ENCODE results near the gene DELE1.

DELE1 gene

DNA sequence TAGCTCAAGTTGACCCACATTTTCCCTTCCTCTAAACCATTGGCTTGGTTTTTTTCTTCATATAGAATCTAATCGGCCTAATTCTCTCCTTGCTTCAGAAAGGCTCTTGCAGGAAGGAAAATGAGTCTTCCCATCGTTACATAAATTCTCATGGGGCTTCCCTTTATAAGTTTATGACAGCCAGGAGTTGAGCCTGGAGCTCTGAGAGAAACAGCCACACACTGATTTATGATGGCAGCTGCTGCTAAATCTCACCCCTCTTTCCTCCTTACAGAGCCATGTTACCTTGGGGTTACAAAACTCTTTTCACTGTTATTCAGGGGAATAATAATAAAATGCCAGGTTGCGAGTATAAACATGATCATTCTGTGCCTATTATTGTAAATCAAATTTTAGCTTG is 40.0 kb downstream of the DELE1 start:
- Histone ChIP-seq H3K27ac (ENCODE audit: low read length) (no peak overlapping the region), H3K9me3 (ENCODE audit: insufficient read depth, low read depth, low read length) (no peaks in the 10 kb centered on the region), H3K27me3 (ENCODE audit: insufficient read depth, low read length) (no peaks in the 10 kb centered on the region), H3K4me1 (ENCODE audit: insufficient read depth, low read length) (peaks cover 8% of the 10 kb centered on the region; the same call in 1 of the 2 replicates), H3K9ac (ENCODE audit: low read depth, low read length) (no peak overlapping the region), H3K36me3 (ENCODE audit: insufficient read depth, low read depth, low read length) (no peaks in the 10 kb centered on the region), H3K4me3 (ENCODE audit: low read length) (no peak overlapping the region)

DNA sequence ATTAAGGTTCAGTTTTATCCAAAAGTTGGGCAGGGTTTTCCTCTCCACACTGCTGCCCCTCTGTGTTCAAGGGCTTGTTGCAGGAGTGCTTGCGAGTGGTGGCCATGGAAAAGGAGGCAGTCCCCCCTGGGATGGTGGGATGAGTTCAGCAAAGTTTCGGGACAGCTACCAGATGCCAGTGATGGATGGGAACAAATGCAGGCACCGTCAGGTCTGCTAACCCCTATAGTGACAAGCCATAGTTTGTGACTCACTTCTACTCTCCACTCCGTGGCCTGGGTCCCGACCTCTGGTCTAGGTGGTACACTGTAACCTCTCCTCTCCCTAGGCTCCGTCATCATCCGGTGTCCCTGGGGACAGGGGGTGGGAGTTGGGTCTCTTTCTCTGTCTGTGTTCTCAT is 41.4 kb downstream of the DELE1 start:
- no peaks in the 10 kb centered on the region for H3K27me3 ChIP-seq (ENCODE audit: insufficient read depth, low read length)
- no peak overlapping the region for H3K27ac ChIP-seq (ENCODE audit: low read length)
- peaks cover 13% of the 10 kb centered on the region; the same call in 1 of the 2 replicates for H3K4me1 ChIP-seq (ENCODE audit: insufficient read depth, low read length)
- no peak overlapping the region for H3K4me3 ChIP-seq (ENCODE audit: low read length)
- no peaks in the 10 kb centered on the region for H3K9me3 ChIP-seq (ENCODE audit: insufficient read depth, low read depth, low read length)
- H3K9ac ChIP-seq (ENCODE audit: low read depth, low read length): no peak overlapping the region
- no peaks in the 10 kb centered on the region for H3K36me3 ChIP-seq (ENCODE audit: insufficient read depth, low read depth, low read length)

DNA sequence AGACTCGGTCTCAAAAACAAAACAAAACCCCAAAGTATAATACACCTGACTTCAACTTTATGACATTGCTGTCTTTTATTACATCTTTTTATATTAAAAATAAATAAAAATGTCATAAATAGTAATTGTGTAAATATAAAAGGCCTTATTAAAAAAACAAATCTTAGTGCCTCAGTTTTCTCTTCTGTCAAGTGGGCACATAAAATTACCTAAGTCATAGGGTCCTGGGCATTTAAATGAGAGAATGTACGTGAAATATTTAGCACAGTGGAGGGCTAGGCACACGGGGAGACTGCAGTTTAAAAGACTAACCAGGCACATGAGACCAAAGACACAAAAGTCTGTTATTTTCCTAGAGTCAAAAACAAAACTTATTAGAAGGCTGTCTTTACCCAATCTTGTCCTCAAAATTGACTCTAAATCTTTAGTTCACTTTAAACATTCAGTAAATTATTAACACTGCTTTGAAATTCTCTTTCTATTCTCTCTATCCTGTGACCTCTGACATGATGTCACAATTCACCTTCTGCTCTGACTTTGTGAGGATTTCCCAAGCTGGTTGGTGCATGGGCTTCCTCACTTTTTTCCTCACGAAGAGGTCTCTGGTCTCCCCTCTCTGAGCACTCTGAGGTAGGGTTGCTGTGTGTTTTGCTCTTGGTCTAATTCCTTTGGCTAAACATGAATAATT is 42.7 kb downstream of the DELE1 start:
- Histone ChIP-seq H3K9ac (ENCODE audit: low read depth, low read length) (no peak overlapping the region), H3K4me1 (ENCODE audit: insufficient read depth, low read length) (peaks cover 16% of the 10 kb centered on the region; the same call in 1 of the 2 replicates), H3K4me3 (ENCODE audit: low read length) (no peak overlapping the region)

DNA sequence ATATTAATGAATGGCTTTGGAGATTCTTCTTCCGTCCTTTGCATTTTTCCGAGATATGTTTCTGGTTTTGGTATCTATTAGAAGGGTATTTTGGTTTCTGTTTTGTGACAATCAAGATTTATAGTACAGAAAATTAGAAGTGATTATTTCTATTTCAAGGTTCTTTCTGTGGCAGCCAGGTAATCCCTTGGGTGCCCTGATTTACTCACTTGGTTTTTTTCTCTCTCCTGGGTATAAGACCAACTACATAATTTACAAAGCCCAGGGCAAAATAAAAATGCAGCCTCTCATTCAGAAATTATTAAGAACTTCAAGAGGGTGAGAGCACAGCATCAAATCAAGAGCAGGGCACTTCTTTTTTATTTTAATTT is 43.3 kb downstream of the DELE1 start:
- Histone ChIP-seq H3K4me1 (ENCODE audit: insufficient read depth, low read length) (peaks cover 16% of the 10 kb centered on the region; the same call in 1 of the 2 replicates), H3K9ac (ENCODE audit: low read depth, low read length) (no peak overlapping the region), H3K27ac (ENCODE audit: low read length) (no peak overlapping the region), H3K4me3 (ENCODE audit: low read length) (no peak overlapping the region), H3K36me3 (ENCODE audit: insufficient read depth, low read depth, low read length) (no peaks in the 10 kb centered on the region), H3K27me3 (ENCODE audit: insufficient read depth, low read length) (no peaks in the 10 kb centered on the region), H3K9me3 (ENCODE audit: insufficient read depth, low read depth, low read length) (no peaks in the 10 kb centered on the region)

More for the DNA sequence above, 42.7 kb downstream of the DELE1 start:
- Histone ChIP-seq H3K27me3 (ENCODE audit: insufficient read depth, low read length) (no peaks in the 10 kb centered on the region), H3K9me3 (ENCODE audit: insufficient read depth, low read depth, low read length) (no peaks in the 10 kb centered on the region), H3K27ac (ENCODE audit: low read length) (no peak overlapping the region), H3K36me3 (ENCODE audit: insufficient read depth, low read depth, low read length) (no peaks in the 10 kb centered on the region)

DNA sequence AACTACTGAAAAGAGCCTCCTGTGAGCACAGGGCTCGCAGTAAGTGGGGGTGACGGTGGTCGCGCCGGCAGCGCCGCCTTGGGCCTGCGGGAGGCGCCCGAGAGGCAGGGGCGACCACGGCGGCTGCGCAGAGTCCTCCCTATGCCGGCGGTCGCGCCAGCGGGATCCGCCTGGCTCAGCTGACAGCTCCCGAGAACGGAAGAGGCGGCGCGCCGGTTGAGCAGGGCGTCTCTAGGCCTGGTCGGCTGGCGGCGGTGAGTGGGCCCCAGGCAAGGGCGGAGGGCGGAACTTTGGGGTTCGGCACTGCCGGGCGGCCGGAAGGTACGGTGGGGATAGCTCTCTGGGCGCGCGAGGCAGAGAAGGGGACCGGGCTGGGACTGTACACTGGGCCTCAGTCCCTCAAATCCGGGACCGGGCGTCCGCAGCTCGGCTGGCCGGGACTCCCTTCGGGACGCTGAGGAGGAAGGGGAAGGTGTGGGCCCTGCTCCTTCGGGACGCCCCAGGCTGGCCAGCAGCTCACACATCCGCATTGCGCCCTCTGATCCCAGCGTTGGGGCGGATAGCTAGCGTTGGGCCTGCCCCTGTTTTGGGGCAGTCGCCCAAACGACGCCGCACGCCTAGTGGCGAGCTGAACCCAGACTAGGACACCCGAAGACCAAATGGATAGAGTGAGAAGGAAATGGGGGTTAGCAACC is 45.4 kb downstream of the DELE1 start, which contains the start of gene RNF14:
RNF14 (plus strand) TSS at position 192 of the 695 bp plus-strand sequence. CDS start 4,484 bp downstream, outside the sequence.
- Histone ChIP-seq H3K4me1 (ENCODE audit: insufficient read depth, low read length) (peaks cover 16% of the 10 kb centered on the region; the same call in 1 of the 2 replicates), H3K9ac (ENCODE audit: low read depth, low read length) (peak within 1 kb of the TSS; percentile 86; the same call in 1 of the 2 replicates), H3K27me3 (ENCODE audit: insufficient read depth, low read length) (no peaks in the 10 kb centered on the region), H3K27ac (ENCODE audit: low read length) (peak within 1 kb of the TSS; percentile 18), H3K4me3 (ENCODE audit: low read length) (peak within 1 kb of the TSS; percentile 84), H3K36me3 (ENCODE audit: insufficient read depth, low read depth, low read length) (peaks cover 14% of the 10 kb centered on the region; the same call in 1 of the 2 replicates), H3K9me3 (ENCODE audit: insufficient read depth, low read depth, low read length) (no peaks in the 10 kb centered on the region)

DNA sequence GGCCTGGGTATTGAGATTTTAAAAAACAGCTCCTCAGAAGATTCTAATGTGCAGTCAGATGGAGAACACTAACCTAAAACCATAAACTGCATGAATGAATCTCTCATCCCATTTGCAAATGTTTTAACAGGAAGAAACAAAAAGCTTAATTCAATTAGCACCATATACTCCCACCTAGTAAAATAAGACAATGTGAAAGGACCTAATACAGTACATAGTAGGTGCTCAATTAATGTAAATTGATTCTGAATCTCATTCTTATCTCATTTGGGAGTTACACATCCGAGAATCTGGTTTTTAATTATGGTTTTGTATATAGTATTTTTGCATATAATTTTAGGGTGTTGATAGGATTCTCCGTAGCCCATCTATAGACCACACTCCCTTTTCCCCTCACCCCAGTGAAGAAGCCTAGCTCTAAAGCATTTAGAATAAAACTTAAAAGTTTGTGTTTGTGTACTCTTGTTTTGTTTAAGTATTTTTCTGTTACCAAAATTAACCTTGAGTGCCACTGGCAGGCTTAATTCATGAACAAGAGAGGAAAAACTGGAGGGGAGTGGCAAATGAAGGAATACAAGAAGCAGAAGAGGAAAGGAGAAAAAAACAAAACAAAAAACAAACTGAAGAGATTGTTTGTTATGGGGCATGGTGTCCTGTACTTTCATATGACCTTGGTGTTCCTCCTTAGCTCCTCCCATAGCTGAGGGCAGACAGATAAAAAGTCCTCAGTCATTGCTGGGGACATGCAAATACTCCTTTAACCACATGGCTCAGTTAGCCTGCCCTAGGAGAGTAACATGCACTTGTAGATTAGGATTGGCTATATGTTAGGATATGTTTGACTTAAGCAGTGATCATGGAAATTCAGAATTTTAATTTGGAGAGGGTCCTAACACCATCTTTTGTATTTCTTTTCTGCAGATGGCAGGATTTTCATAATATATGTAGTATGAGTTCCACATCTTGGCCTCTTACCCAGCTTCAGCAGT is 46.4 kb downstream of the DELE1 start:
- peaks cover 16% of the 10 kb centered on the region; the same call in 1 of the 2 replicates for H3K4me1 ChIP-seq (ENCODE audit: insufficient read depth, low read length)
- no peaks in the 10 kb centered on the region for H3K9me3 ChIP-seq (ENCODE audit: insufficient read depth, low read depth, low read length)
- H3K9ac ChIP-seq (ENCODE audit: low read depth, low read length): peak overlapping the region; percentile 86; the same call in 1 of the 2 replicates
- no peaks in the 10 kb centered on the region for H3K27me3 ChIP-seq (ENCODE audit: insufficient read depth, low read length)
- H3K36me3 ChIP-seq (ENCODE audit: insufficient read depth, low read depth, low read length): peaks cover 24% of the 10 kb centered on the region
- no peak overlapping the region for H3K27ac ChIP-seq (ENCODE audit: low read length)
- peak overlapping the region; percentile 84 for H3K4me3 ChIP-seq (ENCODE audit: low read length)

DNA sequence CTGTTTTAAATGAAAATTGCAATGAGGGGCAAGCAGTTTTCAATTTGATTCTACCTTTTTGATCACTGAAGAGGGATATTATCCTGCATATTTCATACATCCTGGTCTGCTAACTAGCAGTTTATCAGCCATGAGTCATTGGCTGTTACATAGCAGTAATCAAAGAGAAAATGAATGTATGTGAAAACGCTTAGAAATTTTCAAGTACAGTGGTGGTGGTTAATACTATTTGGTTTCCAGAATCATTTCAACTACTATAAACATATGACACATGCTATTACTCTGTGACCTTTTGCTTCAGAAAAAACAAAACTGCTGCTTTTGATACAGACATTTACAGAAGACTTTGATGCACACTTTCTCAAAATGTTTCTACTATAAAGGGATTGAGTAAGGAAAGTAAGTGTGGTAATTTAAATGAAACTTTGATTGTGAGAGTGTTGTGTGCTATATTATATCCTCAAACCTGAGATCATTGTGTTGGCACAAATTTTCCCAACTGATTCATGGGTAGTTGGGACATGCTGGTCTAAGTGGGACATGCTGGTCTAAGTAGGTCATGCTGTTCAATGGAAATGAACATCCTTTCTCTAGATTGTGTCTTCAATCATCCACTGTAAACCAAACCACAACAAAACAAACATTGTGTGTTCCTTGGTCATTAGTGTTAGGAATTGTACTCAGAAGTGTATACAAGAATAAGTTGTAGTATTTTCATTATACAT is 50.4 kb downstream of the DELE1 start:
- Histone ChIP-seq H3K4me3 (ENCODE audit: low read length) (no peak overlapping the region), H3K27me3 (ENCODE audit: insufficient read depth, low read length) (no peaks in the 10 kb centered on the region), H3K9ac (ENCODE audit: low read depth, low read length) (no peak overlapping the region), H3K9me3 (ENCODE audit: insufficient read depth, low read depth, low read length) (no peaks in the 10 kb centered on the region), H3K27ac (ENCODE audit: low read length) (no peak overlapping the region), H3K4me1 (ENCODE audit: insufficient read depth, low read length) (peaks cover 12% of the 10 kb centered on the region; the same call in 1 of the 2 replicates), H3K36me3 (ENCODE audit: insufficient read depth, low read depth, low read length) (peaks cover 48% of the 10 kb centered on the region)

DNA sequence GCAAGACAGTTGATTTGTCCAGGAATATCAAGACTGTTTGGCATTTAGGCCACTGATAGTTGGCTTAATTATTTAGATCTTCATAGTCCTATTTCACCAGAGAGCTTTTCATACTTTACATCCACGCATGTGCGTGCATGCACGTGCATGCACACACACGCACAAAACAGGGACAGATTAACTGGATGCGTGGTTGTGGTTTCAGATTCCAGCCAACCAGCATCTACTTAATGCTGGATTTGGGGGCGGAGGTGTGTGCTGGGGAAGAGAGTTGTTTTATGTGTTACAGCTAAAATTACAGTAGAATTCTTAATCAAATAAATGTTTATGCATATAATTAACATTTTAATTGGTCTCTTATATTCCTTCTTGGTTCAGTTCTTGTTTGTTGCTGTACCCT is 52.5 kb downstream of the DELE1 start:
- Histone ChIP-seq H3K27me3 (ENCODE audit: insufficient read depth, low read length) (no peaks in the 10 kb centered on the region), H3K4me1 (ENCODE audit: insufficient read depth, low read length) (no peaks in the 10 kb centered on the region), H3K27ac (ENCODE audit: low read length) (no peak overlapping the region), H3K36me3 (ENCODE audit: insufficient read depth, low read depth, low read length) (peaks cover 67% of the 10 kb centered on the region), H3K4me3 (ENCODE audit: low read length) (no peak overlapping the region), H3K9me3 (ENCODE audit: insufficient read depth, low read depth, low read length) (no peaks in the 10 kb centered on the region), H3K9ac (ENCODE audit: low read depth, low read length) (no peak overlapping the region)

DNA sequence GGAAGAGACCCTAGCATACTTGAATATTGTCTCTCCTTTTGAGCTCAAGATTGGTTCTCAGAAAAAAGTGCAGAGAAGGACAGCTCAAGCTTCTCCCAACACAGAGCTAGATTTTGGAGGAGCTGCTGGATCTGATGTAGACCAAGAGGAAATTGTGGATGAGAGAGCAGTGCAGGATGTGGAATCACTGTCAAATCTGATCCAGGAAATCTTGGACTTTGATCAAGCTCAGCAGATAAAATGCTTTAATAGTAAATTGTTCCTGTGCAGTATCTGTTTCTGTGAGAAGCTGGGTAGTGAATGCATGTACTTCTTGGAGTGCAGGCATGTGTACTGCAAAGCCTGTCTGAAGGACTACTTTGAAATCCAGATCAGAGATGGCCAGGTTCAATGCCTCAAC is 54.7 kb downstream of the DELE1 start:
- no peak overlapping the region for H3K9ac ChIP-seq (ENCODE audit: low read depth, low read length)
- H3K9me3 ChIP-seq (ENCODE audit: insufficient read depth, low read depth, low read length): no peaks in the 10 kb centered on the region
- H3K36me3 ChIP-seq (ENCODE audit: insufficient read depth, low read depth, low read length): peaks cover 77% of the 10 kb centered on the region
- H3K4me3 ChIP-seq (ENCODE audit: low read length): no peak overlapping the region
- H3K27ac ChIP-seq (ENCODE audit: low read length): no peak overlapping the region
- no peaks in the 10 kb centered on the region for H3K4me1 ChIP-seq (ENCODE audit: insufficient read depth, low read length)
- no peaks in the 10 kb centered on the region for H3K27me3 ChIP-seq (ENCODE audit: insufficient read depth, low read length)

DNA sequence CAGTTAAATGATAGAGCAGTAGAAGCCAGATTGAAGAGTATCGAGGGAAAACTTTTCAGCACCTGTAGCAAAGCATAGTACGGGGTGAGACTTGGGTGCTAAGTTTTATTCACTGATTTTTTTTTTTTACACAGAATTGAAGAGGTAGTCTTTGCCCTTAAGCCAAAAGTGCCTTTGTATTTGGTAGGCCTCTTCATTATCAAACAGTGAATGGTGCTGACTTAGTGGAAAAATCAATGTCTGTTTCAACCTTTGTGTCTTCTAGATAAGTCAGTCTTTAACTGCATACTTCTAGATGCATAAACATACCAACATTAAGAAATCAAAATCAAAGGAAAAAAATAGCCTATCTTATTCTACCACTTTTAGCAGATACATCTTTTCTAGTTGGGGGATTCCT is 59.0 kb downstream of the DELE1 start:
- no peak overlapping the region for H3K4me3 ChIP-seq (ENCODE audit: low read length)
- H3K4me1 ChIP-seq (ENCODE audit: insufficient read depth, low read length): no peaks in the 10 kb centered on the region
- H3K27ac ChIP-seq (ENCODE audit: low read length): no peak overlapping the region
- H3K27me3 ChIP-seq (ENCODE audit: insufficient read depth, low read length): no peaks in the 10 kb centered on the region
- peaks cover 86% of the 10 kb centered on the region for H3K36me3 ChIP-seq (ENCODE audit: insufficient read depth, low read depth, low read length)
- H3K9me3 ChIP-seq (ENCODE audit: insufficient read depth, low read depth, low read length): no peaks in the 10 kb centered on the region
- no peak overlapping the region for H3K9ac ChIP-seq (ENCODE audit: low read depth, low read length)

DNA sequence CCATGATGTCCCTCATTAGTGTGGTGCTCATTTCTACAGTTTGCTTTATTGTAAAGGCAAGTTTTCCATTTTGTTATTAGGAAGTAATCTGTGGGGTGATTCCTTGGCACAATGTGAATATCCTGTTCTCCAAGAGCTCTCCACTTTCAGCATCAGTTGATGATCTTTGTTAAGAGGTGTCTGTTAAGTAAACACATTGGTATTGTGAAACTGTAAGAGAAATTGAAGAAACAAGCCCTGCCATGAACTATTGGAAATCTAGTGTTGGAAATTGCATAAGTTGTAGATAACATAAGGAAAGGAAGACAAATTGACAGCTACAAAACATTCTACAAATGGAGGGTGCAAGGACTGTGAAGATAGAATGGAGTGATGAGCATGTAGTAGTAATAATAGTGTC is 62.4 kb downstream of the DELE1 start:
- no peak overlapping the region for H3K27ac ChIP-seq (ENCODE audit: low read length)
- H3K4me1 ChIP-seq (ENCODE audit: insufficient read depth, low read length): no peaks in the 10 kb centered on the region
- H3K27me3 ChIP-seq (ENCODE audit: insufficient read depth, low read length): no peaks in the 10 kb centered on the region
- peaks cover 61% of the 10 kb centered on the region for H3K36me3 ChIP-seq (ENCODE audit: insufficient read depth, low read depth, low read length)
- no peak overlapping the region for H3K4me3 ChIP-seq (ENCODE audit: low read length)
- no peaks in the 10 kb centered on the region for H3K9me3 ChIP-seq (ENCODE audit: insufficient read depth, low read depth, low read length)
- no peak overlapping the region for H3K9ac ChIP-seq (ENCODE audit: low read depth, low read length)
